VCaP (cell line): Measurements from ENCODE around the gene PPP1R15A.

Experiments used
- H3K27ac ChIP-seq: fragments of 450-650 bp; 2 replicates; pipeline ENCODE4 v1.5.1; 2017
- TF ChIP-seq, protein P1 (sequence below): fragments of 450-650 bp; conservative IDR thresholded peaks from 2 replicates; pipeline ENCODE4 v1.5.1; 2017; ENCODE audit warnings: mild to moderate bottlenecking, moderate library complexity

Gene PPP1R15A

DNA sequence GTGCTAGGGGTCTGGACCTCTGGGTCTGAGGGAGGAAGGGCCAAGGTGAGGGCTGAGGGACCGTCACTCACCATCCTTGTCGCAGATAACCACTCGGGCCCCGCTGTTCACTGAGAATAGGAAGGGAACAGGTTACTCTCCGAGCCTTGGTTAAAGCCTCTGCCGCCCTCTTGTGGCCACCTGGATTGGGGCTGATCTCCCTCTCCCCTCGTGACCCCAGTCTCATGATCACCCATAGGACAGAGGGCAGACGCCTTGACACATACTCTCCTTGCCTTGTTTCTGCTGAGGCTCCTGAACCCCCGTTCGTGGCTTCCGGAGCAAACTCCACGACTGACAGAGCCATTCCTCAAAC lies 36.5 kb upstream of the PPP1R15A start:
- peak overlapping the region; percentile 75 for H3K27ac ChIP-seq

DNA sequence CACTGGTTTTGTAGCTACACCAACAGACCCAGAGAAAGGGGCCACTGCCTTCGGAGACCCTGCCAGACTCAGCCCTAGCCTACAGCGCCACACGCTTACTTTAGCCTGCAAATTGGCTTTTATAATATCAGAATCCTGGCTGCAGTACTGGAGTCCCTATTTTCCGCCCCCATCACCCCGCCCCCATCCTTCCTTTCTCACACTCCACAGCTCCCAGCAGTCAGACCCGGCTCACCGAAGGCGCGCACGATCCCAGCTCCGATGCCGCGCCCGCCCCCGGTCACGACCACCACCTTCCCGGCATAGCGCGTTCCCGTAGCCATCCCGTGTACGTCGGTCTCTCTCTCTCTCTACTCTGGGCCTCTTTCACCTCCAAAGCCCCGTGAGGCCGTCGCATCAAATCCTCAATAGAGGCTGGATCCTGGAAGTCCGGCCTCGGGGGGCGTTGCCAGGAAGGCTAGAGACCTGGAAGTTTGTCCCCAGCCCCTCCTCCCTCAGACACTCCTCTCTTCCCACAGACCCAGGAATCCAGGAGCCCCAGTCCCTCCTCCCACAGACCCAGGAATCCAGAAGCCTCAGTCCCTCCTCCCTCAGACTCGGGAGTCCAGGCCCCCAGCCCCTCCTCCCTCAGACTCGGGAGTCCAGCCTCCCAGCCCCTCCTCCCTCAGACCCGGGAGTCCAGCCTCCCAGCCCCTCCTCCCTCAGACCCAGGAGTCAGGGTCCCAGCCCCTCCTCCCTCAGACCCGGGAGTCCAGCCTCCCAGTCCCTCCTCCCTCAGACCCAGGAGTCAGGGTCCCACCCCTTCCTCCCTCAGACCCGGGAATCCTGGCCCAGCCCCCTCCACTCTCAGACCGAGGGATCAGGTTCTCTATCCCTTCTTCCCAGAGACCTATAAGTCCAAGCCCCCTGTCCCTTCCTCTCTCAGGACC lies 35.9 kb upstream of the PPP1R15A start, which contains the start of gene HSD17B14:
HSD17B14 (minus strand) TSS at position 403 of the 929 bp plus-strand sequence; CDS start at position 323, 80 bp downstream.
- H3K27ac ChIP-seq, result peak within 1 kb of the TSS; percentile 75
- TF ChIP-seq, protein P1, sequence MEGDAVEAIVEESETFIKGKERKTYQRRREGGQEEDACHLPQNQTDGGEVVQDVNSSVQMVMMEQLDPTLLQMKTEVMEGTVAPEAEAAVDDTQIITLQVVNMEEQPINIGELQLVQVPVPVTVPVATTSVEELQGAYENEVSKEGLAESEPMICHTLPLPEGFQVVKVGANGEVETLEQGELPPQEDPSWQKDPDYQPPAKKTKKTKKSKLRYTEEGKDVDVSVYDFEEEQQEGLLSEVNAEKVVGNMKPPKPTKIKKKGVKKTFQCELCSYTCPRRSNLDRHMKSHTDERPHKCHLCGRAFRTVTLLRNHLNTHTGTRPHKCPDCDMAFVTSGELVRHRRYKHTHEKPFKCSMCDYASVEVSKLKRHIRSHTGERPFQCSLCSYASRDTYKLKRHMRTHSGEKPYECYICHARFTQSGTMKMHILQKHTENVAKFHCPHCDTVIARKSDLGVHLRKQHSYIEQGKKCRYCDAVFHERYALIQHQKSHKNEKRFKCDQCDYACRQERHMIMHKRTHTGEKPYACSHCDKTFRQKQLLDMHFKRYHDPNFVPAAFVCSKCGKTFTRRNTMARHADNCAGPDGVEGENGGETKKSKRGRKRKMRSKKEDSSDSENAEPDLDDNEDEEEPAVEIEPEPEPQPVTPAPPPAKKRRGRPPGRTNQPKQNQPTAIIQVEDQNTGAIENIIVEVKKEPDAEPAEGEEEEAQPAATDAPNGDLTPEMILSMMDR, result peak; percentile 61

More for the DNA sequence above, 36.5 kb upstream of the PPP1R15A start:
- TF ChIP-seq, protein P1, result peak; percentile 93

DNA sequence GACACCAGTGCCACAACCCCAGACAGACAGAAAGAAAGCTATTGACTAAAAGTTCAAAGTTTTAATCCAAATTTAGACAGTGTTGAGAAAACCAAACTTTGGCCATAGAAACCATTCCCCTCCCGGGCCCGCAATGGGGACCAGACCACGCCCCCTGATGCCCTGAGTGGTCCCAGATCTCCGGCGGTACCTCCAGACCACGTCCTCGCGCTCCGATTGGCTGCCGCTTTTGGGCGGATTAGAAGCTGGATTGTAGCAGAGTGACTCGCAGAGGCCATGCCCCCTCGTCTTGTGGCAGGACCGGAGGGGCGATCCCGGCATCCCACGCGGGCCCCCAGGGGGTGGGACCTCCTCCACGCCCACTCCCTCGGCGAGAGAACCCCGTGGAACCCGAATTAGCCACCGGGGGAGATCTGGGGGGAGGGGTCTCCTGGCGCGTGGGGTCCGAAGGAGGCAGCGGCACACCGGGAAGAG lies 35.1 kb upstream of the PPP1R15A start:
- H3K27ac ChIP-seq, result peak overlapping the region; percentile 75; the same call in 1 of the 2 replicates
- TF ChIP-seq, protein P1, result no peak

DNA sequence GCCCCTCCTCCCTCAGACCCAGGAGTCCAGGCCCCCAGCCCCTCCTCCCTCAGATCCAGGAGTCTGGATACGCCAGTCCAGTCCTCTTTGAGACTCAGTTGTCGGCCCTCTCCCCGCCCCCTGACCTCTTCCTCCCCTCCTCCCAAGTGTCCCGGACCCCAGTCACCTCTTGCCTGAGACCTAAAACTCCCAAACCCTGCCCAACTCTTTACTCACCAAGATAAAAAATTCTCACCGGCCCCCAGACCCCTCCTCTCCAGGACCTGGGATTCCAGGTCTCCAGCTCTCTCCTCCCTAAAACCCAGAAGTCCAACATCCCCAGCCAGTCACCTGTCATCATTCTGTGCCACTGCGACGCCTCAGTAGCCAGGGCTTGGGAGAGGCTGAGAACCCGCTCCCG lies 34.5 kb upstream of the PPP1R15A start:
- H3K27ac ChIP-seq, result no peak overlapping the region
- TF ChIP-seq, protein P1, result no peak

DNA sequence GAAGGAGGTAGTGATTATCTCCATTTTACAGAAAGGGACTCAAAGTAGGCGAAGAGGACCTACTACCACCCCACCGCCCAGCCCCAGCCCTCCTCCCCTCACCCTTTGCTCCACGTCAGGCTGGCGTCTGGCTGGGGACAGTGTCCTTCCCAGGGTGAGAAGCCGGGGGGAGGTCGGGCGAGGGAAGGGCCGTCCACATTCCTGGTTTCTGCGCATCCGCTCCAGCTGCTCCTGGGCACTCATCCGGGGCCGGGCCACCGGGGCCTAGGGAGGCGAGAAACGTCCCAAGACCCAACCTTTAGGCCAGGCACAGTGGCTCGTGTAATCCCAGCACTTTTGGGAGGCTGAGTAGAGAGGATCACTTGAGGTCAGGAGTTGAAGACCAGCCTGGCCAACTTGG lies 31.2 kb upstream of the PPP1R15A start:
- H3K27ac ChIP-seq, result no peak overlapping the region
- TF ChIP-seq, protein P1, result no peak

DNA sequence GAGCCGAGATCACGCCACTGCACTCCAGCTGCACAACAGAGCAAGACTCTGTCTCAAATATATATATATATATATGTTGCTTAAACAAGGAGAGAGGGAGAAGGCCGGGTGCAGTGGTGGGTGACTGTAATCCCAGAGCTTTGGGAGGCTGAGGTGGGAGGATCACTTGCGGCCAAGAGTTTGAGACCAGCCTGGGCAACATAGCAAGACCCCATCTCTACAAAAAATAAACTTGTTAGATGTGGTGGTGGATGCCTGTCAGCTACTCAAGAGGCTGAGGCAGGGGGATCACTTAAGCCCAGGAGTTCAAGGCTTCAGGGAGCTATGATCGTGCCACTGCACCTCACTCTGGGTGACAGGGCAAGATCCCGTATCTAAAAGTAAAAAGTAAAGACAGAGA lies 30.6 kb upstream of the PPP1R15A start:
- TF ChIP-seq, protein P1, result no peak
- no peak overlapping the region for H3K27ac ChIP-seq

DNA sequence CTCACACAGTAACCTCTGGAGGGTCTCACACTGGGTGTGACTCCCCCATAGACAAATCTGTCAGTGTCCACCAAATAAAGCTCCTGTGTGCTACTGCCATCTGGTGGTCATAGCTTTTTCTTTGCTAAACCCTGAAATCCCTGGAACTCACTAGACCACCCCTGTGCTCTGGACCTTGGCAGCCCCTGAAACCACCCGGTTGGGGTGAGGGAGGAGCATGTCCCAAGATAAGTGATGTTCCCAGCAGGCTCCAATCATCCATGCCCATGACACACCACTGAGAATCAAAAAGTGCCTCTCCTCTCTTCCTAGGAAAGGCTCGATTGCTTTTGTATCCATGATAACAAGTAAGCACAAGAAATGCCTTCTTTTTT lies 29.4 kb upstream of the PPP1R15A start:
- no peak overlapping the region for H3K27ac ChIP-seq

More for the DNA sequence above, 29.4 kb upstream of the PPP1R15A start:
- TF ChIP-seq, protein P1, result peak; percentile 95
